Mesenchymal stem cell (in vitro differentiated cells and primary cell): ENCODE data around the gene ZMYND12.
A peak's percentile ranks its signal among the peaks of the same experiment; 100 is the strongest.

Experiments used
- DNase-seq: peaks from one replicate; pipeline ENCODE4 v3.0.0-alpha.2; 2013
- H2AFZ ChIP-seq: one replicate; pipeline ENCODE4 v1.6.1; 2013; ENCODE audit warnings: low read depth, mild to moderate bottlenecking, control low read depth, inconsistent platforms, low read length, moderate library complexity
- H2AK5ac ChIP-seq: 2 replicates; pipeline ENCODE4 v1.6.1; 2013; ENCODE audit warnings: low read length, moderate library complexity, mild to moderate bottlenecking, inconsistent platforms; ENCODE audit not compliant: severe bottlenecking
- H2BK120ac ChIP-seq: one replicate; pipeline ENCODE4 v1.6.1; 2013; ENCODE audit warnings: low read depth, mild to moderate bottlenecking, inconsistent platforms, low read length, moderate library complexity
- H2BK12ac ChIP-seq, 2 experiments: one replicate each; pipeline ENCODE4 v1.6.1; 2013; ENCODE audit warnings: inconsistent platforms in 2 of 2, low read length in 2 of 2, mild to moderate bottlenecking in 2 of 2, moderate library complexity in 2 of 2, control low read depth in 1 of 2
- H2BK15ac ChIP-seq: one replicate; pipeline ENCODE4 v1.6.1; 2013; ENCODE audit warnings: mild to moderate bottlenecking, low read depth, inconsistent platforms; ENCODE audit not compliant: poor library complexity, severe bottlenecking
- H2BK5ac ChIP-seq: 2 replicates; pipeline ENCODE4 v1.6.1; 2013; ENCODE audit warnings: low read depth, mild to moderate bottlenecking, low read length, control low read depth, inconsistent platforms; ENCODE audit not compliant: poor library complexity, severe bottlenecking
- H3K14ac ChIP-seq, 2 experiments: one replicate each; pipeline ENCODE4 v1.6.1; 2013; ENCODE audit warnings: inconsistent platforms in 2 of 2, low read length in 2 of 2, control low read depth in 1 of 2, mild to moderate bottlenecking in 1 of 2, moderate library complexity in 1 of 2
- H3K18ac ChIP-seq, 2 experiments: one replicate each; pipeline ENCODE4 v1.6.1; 2013; ENCODE audit warnings: inconsistent platforms in 2 of 2, low read length in 2 of 2, control low read depth in 1 of 2, low read depth in 1 of 2, mild to moderate bottlenecking in 1 of 2
- H3K23ac ChIP-seq, 2 experiments: one replicate each; pipeline ENCODE4 v1.6.1; 2013; ENCODE audit warnings: inconsistent platforms in 2 of 2, low read length in 2 of 2, mild to moderate bottlenecking in 2 of 2, moderate library complexity in 2 of 2, control low read depth in 1 of 2
- H3K27ac ChIP-seq: 2 replicates; pipeline ENCODE4 v1.5.1; 2013; ENCODE audit warnings: mild to moderate bottlenecking, moderate library complexity, low read length, control low read depth, inconsistent platforms; ENCODE audit not compliant: poor library complexity, severe bottlenecking
- H3K27me3 ChIP-seq, 2 experiments: 2 replicates each; pipeline versions ENCODE4 v1.6.1 to v1.7.0; 2013; ENCODE audit warnings: low read length in 2 of 2, mild to moderate bottlenecking in 2 of 2, moderate library complexity in 2 of 2, control low read depth in 1 of 2, inconsistent platforms in 1 of 2; ENCODE audit not compliant: control insufficient read depth in 1 of 2, insufficient read depth in 1 of 2
- H3K36me3 ChIP-seq, 2 experiments: 2 replicates each; pipeline versions ENCODE4 v1.6.1 to v1.7.0; 2013; ENCODE audit warnings: low read length in 2 of 2, control low read depth in 1 of 2, inconsistent platforms in 1 of 2, low read depth in 1 of 2, mild to moderate bottlenecking in 1 of 2; ENCODE audit not compliant: insufficient read depth in 2 of 2, control insufficient read depth in 1 of 2
- H3K4ac ChIP-seq, 2 experiments: one replicate each; pipeline ENCODE4 v1.6.1; 2013; ENCODE audit warnings: inconsistent platforms in 2 of 2, low read length in 2 of 2, mild to moderate bottlenecking in 2 of 2, moderate library complexity in 2 of 2, control low read depth in 1 of 2, low read depth in 1 of 2
- H3K4me1 ChIP-seq: 2 replicates; pipeline ENCODE4 v1.6.1; 2013; ENCODE audit warnings: low read depth, low read length, control low read depth; ENCODE audit not compliant: control insufficient read depth, insufficient read depth
- H3K4me2 ChIP-seq: 2 replicates; pipeline ENCODE4 v1.6.1; 2013; ENCODE audit warnings: low read length, mild to moderate bottlenecking, inconsistent platforms; ENCODE audit not compliant: poor library complexity, severe bottlenecking
- H3K4me3 ChIP-seq, 2 experiments: 2 replicates each; pipeline versions ENCODE4 v1.5.1 to v1.7.0; 2013; ENCODE audit warnings: low read length in 2 of 2, mild to moderate bottlenecking in 2 of 2, control low read depth in 1 of 2, low read depth in 1 of 2; ENCODE audit not compliant: insufficient read depth in 1 of 2
- H3K79me1 ChIP-seq: replicated peaks from 2 replicates; pipeline ENCODE4 v1.6.1; 2013; ENCODE audit warnings: mild to moderate bottlenecking, control low read depth, low read length, inconsistent platforms; ENCODE audit not compliant: poor library complexity, severe bottlenecking
- H3K9ac ChIP-seq: 2 replicates; pipeline ENCODE4 v1.7.0; 2013; ENCODE audit warnings: mild to moderate bottlenecking, low read length, moderate library complexity
- H3K9me3 ChIP-seq: 2 replicates; pipeline ENCODE4 v1.7.0; 2013; ENCODE audit warnings: mild to moderate bottlenecking, low read length; ENCODE audit not compliant: control insufficient read depth
- H4K8ac ChIP-seq: one replicate; pipeline ENCODE4 v1.6.1; 2013; ENCODE audit warnings: inconsistent platforms, mild to moderate bottlenecking, low read length, moderate library complexity
- H4K91ac ChIP-seq: one replicate; pipeline ENCODE4 v1.6.1; 2013; ENCODE audit warnings: mild to moderate bottlenecking, low read length, inconsistent platforms
- WGBS: methylation state at CpG from one replicate; pipeline ENCODE4 v1.1.7; 2013; ENCODE audit warnings: mixed read lengths; 5-methylcytosine and 5-hydroxymethylcytosine counted together

The ZMYND12 gene

GRCh38 chr1:42423681-42424080 lies 32.1 kb downstream of the ZMYND12 start:
- Histone ChIP-seq H3K14ac (no peak overlapping the region), H3K27ac (no peak overlapping the region), H3K18ac (no peak overlapping the region), H2BK120ac (no peak overlapping the region), H3K4me2 (no peak overlapping the region), H3K4ac (no peak overlapping the region), H2BK12ac (no peak overlapping the region), H3K27me3 (peaks cover 0 to 25% of the 10 kb centered on the region in 2 experiments), H2AFZ (no peak overlapping the region), H2AK5ac (no peak overlapping the region), H4K8ac (no peak overlapping the region), H3K4me1 (peaks cover 9% of the 10 kb centered on the region), H3K36me3 (no peaks in the 10 kb centered on the region), H3K23ac (no peak overlapping the region), H3K9me3 (no peaks in the 10 kb centered on the region), H3K9ac (no peak overlapping the region), H3K4me3 (no peak overlapping the region), H2BK15ac (no peak overlapping the region), H3K79me1 (no peaks in the 10 kb centered on the region), H4K91ac (no peak overlapping the region), H2BK5ac (peak overlapping the region; percentile 53)
- no peak for DNase-seq
- 69% methylated on average over 2 of the region's 3 CpGs for WGBS

GRCh38 chr1:42422737-42423136 lies 33.1 kb downstream of the ZMYND12 start:
- no peaks in the 10 kb centered on the region for H3K36me3 ChIP-seq
- H2BK12ac ChIP-seq: no peak overlapping the region
- no peak overlapping the region for H3K4ac ChIP-seq
- no peak overlapping the region for H3K14ac ChIP-seq
- DNase-seq: no peak
- H3K27ac ChIP-seq: no peak overlapping the region
- no peak overlapping the region for H3K4me3 ChIP-seq
- peaks cover 9% of the 10 kb centered on the region for H3K4me1 ChIP-seq
- no peak overlapping the region for H2BK5ac ChIP-seq
- no peak overlapping the region for H2AFZ ChIP-seq
- H3K27me3 ChIP-seq: peaks cover 0 to 31% of the 10 kb centered on the region in 2 experiments
- no peak overlapping the region for H2AK5ac ChIP-seq
- H4K8ac ChIP-seq: no peak overlapping the region
- no peaks in the 10 kb centered on the region for H3K79me1 ChIP-seq
- no peak overlapping the region for H3K4me2 ChIP-seq
- H3K9me3 ChIP-seq: no peaks in the 10 kb centered on the region
- no peak overlapping the region for H3K18ac ChIP-seq
- no peak overlapping the region for H2BK120ac ChIP-seq
- H2BK15ac ChIP-seq: no peak overlapping the region
- H3K23ac ChIP-seq: no peak overlapping the region
- no peak overlapping the region for H3K9ac ChIP-seq
- WGBS: 69% methylated on average over 9 of the region's 9 CpGs
- no peak overlapping the region for H4K91ac ChIP-seq

GRCh38 chr1:42420911-42421585 lies 34.8 kb downstream of the ZMYND12 start:
- Histone ChIP-seq H3K79me1 (no peaks in the 10 kb centered on the region), H2BK15ac (no peak overlapping the region), H3K4ac (no peak overlapping the region), H2AK5ac (no peak overlapping the region), H2BK12ac (no peak overlapping the region), H3K4me2 (no peak overlapping the region), H3K27me3 (peaks cover 0 to 35% of the 10 kb centered on the region in 2 experiments), H3K14ac (no peak overlapping the region), H3K4me1 (peaks cover 9% of the 10 kb centered on the region), H3K18ac (no peak overlapping the region), H3K36me3 (no peaks in the 10 kb centered on the region), H3K4me3 (peak overlapping the region in 1 of 2 experiments; percentile 8), H4K91ac (no peak overlapping the region), H2BK5ac (no peak overlapping the region), H3K27ac (no peak overlapping the region), H3K23ac (no peak overlapping the region), H2BK120ac (no peak overlapping the region), H4K8ac (no peak overlapping the region), H3K9me3 (no peaks in the 10 kb centered on the region), H3K9ac (peak overlapping the region; percentile 15), H2AFZ (no peak overlapping the region)
- WGBS: 67% methylated on average over 10 of the region's 10 CpGs
- peak; percentile 29 for DNase-seq

- peak overlapping the region in 1 of 2 experiments; percentile 8 for H3K4me3 ChIP-seq
- no peak for DNase-seq
- no peak overlapping the region for H3K14ac ChIP-seq
- H2AFZ ChIP-seq: no peak overlapping the region
- H3K9me3 ChIP-seq: no peaks in the 10 kb centered on the region
- H3K4ac ChIP-seq: no peak overlapping the region
- no peak overlapping the region for H2BK12ac ChIP-seq
- no peak overlapping the region for H2BK5ac ChIP-seq
- H3K79me1 ChIP-seq: no peaks in the 10 kb centered on the region
- no peak overlapping the region for H2BK15ac ChIP-seq
- no peak overlapping the region for H4K8ac ChIP-seq
- H2BK120ac ChIP-seq: no peak overlapping the region
- H3K27me3 ChIP-seq: peaks cover 0 to 41% of the 10 kb centered on the region in 2 experiments
- H3K27ac ChIP-seq: no peak overlapping the region
- H3K4me2 ChIP-seq: no peak overlapping the region
- no peak overlapping the region for H2AK5ac ChIP-seq
- no peak overlapping the region for H3K18ac ChIP-seq
- H3K9ac ChIP-seq: no peak overlapping the region
- no peaks in the 10 kb centered on the region for H3K36me3 ChIP-seq
- peaks cover 9% of the 10 kb centered on the region for H3K4me1 ChIP-seq
- H4K91ac ChIP-seq: no peak overlapping the region
- no peak overlapping the region for H3K23ac ChIP-seq
- WGBS: 92% methylated on average over 7 of the region's 7 CpGs
These were observed 35.7 kb downstream of the ZMYND12 start for GRCh38 chr1:42420121-42420520.
